ENCODE data around the gene NBEAL1. TPM values are rescaled to one million over a fixed set of nuclear protein-coding genes. Genes with fewer than 3 reads are reported as not detected.
"Not testable (repeated sequence)": the region's sequence is repeated elsewhere in the genome, so short reads cannot be mapped to it uniquely, and the experiment has no call there.

The NBEAL1 gene
- total RNA-seq, 1 experiment from 2014 or later: 31.4 TPM

DNA sequence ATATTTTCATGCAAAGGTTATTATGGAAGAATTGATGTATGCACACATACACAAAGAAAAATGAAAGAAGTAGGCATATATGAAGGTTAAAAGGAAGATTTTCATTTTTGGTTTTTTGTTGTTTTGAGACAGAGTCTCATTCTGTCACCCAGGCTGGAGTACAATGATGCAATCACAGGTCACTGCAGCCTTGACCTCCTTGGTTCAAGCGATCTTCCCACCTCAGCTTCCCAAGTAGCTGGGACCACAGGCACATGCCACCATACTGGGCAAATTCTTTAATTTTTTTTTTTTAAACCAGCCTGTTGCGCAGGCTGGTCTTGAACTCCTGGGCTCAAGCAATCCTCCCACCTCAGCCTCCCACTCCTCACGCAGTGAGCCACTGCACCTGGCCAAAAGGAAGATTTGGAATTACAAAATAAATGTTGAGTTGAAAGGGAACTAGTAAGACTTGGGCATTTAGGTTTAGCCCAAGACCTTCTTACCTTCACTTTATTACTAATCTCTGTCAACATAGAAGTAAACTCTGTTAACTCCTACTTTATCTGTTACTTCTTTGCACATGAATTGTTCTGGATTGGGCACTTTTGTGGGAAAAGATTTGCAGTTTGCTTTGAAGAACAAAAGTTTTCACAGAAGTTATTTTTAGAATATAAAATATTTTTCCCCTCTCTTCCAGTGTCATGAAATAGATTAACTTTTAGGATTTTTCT is 31.7 kb upstream of the NBEAL1 start:
- H3K27ac Mint-ChIP-seq (ENCODE audit: unreplicated experiment): no peak overlapping the region
- CTCF ChIA-PET: interaction anchor here (0.5 to 0.6 kb wide), 2 partner anchors 34 kb away, joined by 3 to 6 read pairs; no protein-coding TSS in a partner anchor

DNA sequence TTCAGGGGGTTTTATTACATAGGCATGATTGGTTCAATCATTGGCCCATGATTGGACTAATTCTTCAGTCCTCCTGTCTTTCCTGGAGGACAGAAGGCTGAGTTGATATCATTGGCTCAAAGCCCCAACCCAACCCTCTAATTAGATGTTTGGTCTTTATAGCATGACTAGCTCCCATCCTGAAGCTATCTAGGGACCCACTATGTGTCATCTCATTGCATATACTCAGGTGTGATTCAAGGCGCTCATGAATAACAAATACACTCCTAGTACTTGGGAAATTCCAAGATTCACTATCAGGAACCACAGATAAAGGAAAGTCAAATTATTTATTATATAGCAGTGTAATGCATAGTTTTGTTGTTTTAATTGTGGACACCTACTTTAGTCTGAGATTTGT is 24.9 kb upstream of the NBEAL1 start:
- no peaks in the 10 kb centered on the region for H3K27me3 Mint-ChIP-seq (ENCODE audit: unreplicated experiment)
- no TSS peak for BruUV-seq (replicated peaks)
- TF ChIP-seq, protein P1, sequence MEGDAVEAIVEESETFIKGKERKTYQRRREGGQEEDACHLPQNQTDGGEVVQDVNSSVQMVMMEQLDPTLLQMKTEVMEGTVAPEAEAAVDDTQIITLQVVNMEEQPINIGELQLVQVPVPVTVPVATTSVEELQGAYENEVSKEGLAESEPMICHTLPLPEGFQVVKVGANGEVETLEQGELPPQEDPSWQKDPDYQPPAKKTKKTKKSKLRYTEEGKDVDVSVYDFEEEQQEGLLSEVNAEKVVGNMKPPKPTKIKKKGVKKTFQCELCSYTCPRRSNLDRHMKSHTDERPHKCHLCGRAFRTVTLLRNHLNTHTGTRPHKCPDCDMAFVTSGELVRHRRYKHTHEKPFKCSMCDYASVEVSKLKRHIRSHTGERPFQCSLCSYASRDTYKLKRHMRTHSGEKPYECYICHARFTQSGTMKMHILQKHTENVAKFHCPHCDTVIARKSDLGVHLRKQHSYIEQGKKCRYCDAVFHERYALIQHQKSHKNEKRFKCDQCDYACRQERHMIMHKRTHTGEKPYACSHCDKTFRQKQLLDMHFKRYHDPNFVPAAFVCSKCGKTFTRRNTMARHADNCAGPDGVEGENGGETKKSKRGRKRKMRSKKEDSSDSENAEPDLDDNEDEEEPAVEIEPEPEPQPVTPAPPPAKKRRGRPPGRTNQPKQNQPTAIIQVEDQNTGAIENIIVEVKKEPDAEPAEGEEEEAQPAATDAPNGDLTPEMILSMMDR (IDR thresholded peaks at IDR 0.05; ENCODE audit: unreplicated experiment): no peak

More for the DNA sequence above, 31.7 kb upstream of the NBEAL1 start:
- no peaks in the 10 kb centered on the region for H3K27me3 Mint-ChIP-seq (ENCODE audit: unreplicated experiment)
- DNase-seq: no peak
- intact Hi-C loops (cut with micrococcal nuclease; ENCODE audit: unreplicated experiment): no loop called here
- no peak overlapping the region for H3K4me3 Mint-ChIP-seq (ENCODE audit: low read depth, unreplicated experiment)
- H3K9me3 Mint-ChIP-seq (ENCODE audit: low read depth, unreplicated experiment): no peaks in the 10 kb centered on the region
- BruUV-seq (replicated peaks): no TSS peak
- TF ChIP-seq, protein P1 (IDR thresholded peaks at IDR 0.05; ENCODE audit: unreplicated experiment): no peak
- H3K4me1 Mint-ChIP-seq (ENCODE audit: low read depth, unreplicated experiment): no peaks in the 10 kb centered on the region
- H3K36me3 Mint-ChIP-seq (ENCODE audit: insufficient read depth, unreplicated experiment): no peaks in the 10 kb centered on the region

DNA sequence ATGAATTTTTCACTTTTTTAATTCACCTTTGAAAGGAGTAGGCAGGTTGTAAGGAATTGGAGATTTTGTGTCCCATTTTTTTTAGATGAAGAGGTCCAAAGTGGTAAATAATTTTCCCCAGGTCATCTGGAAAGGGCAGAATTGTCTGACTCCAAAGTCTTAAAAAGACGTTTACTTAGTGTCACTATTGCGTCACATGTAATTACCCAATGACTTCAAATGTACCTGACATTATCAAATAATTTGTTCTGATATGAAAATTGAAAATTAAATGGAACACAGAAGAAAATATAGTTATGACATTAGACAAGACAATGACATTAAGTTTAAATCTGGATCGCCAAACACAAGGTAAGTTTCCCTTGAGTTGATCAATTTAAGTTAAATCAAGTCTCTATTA is 24.2 kb upstream of the NBEAL1 start:
- intact Hi-C loops (cut with micrococcal nuclease; ENCODE audit: unreplicated experiment): no loop called here
- no peak for DNase-seq
- Mint-ChIP-seq H3K27ac (ENCODE audit: unreplicated experiment) (no peak overlapping the region), H3K9me3 (ENCODE audit: low read depth, unreplicated experiment) (peaks cover 2% of the 10 kb centered on the region), H3K27me3 (ENCODE audit: unreplicated experiment) (no peaks in the 10 kb centered on the region), H3K4me3 (ENCODE audit: low read depth, unreplicated experiment) (no peak overlapping the region), H3K4me1 (ENCODE audit: low read depth, unreplicated experiment) (no peaks in the 10 kb centered on the region), H3K36me3 (ENCODE audit: insufficient read depth, unreplicated experiment) (no peaks in the 10 kb centered on the region)
- TF ChIP-seq, protein P1 (IDR thresholded peaks at IDR 0.05; ENCODE audit: unreplicated experiment): no peak
- CTCF ChIA-PET: no interaction called here
- no TSS peak for BruUV-seq (replicated peaks)

More for the DNA sequence above, 24.9 kb upstream of the NBEAL1 start:
- no peak overlapping the region for H3K4me3 Mint-ChIP-seq (ENCODE audit: low read depth, unreplicated experiment)
- intact Hi-C loops (cut with micrococcal nuclease; ENCODE audit: unreplicated experiment): loop anchor here (1.0 kb wide), 1 partner anchor 18 kb away; no protein-coding TSS in a partner anchor
- no peaks in the 10 kb centered on the region for H3K4me1 Mint-ChIP-seq (ENCODE audit: low read depth, unreplicated experiment)
- no peak for DNase-seq
- no peaks in the 10 kb centered on the region for H3K36me3 Mint-ChIP-seq (ENCODE audit: insufficient read depth, unreplicated experiment)
- no peak overlapping the region for H3K27ac Mint-ChIP-seq (ENCODE audit: unreplicated experiment)
- CTCF ChIA-PET: no interaction called here
- no peaks in the 10 kb centered on the region for H3K9me3 Mint-ChIP-seq (ENCODE audit: low read depth, unreplicated experiment)

DNA sequence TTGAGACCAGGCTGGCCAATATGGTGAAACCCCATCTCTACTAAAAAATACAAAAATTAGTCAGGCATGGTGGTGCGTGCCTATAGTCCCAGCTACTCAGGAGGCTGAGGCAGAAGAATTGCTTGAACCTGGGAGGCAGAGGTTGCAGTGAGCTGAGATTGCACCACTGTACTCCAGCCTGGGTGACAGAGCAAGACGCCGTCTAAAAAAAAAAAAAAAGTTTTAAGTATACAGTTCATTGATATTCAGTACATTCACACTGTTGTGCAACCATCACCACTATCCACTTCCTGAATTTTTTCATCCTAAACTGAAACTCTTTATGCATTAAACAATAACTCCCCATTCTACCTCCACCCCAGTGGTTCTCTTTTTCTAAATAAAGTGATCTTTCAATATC is 17.6 kb upstream of the NBEAL1 start:
- H3K27me3 Mint-ChIP-seq (ENCODE audit: unreplicated experiment); H3K36me3 Mint-ChIP-seq (ENCODE audit: insufficient read depth, unreplicated experiment); H3K9me3 Mint-ChIP-seq (ENCODE audit: low read depth, unreplicated experiment); BruUV-seq (replicated peaks); H3K4me3 Mint-ChIP-seq (ENCODE audit: low read depth, unreplicated experiment); DNase-seq; intact Hi-C loops (cut with micrococcal nuclease; ENCODE audit: unreplicated experiment); H3K27ac Mint-ChIP-seq (ENCODE audit: unreplicated experiment); CTCF ChIA-PET: not testable (repeated sequence)
- peaks cover 13% of the 10 kb centered on the region for H3K4me1 Mint-ChIP-seq (ENCODE audit: low read depth, unreplicated experiment)
